GM12878 (cell line): ENCODE measurements around the gene TPP2. TPM values are rescaled to one million over a fixed set of nuclear protein-coding genes. Genes with fewer than 3 reads are reported as not detected.

Experiments
- ATAC-seq: fragments of 200-7000 bp; cut with Tn5 transposase; 3 replicates; pipeline ENCODE4 v1.9.1; 2020; ENCODE audit warnings: mild to moderate bottlenecking, moderate library complexity
- BruUV-seq: library from RNA; stranded (reverse); fragments of 400-500 nt; replicated peaks from 2 replicates; lab custom pipeline; 2021; lab: Mats Ljungman, UMichigan
- CTCF ChIA-PET: fragments of 300-600 bp; sonication (Branson Sonifier 250); formaldehyde crosslinking; extraction: SDS; loops from one replicate; lab custom pipeline; 2021; ENCODE audit warnings: inconsistent platforms; lab: Yijun Ruan, JAX
- POLR2A ChIA-PET: fragments of 350-600 bp; formaldehyde crosslinking; extraction: SDS; loops from one replicate; lab custom pipeline; 2021; ENCODE audit warnings: inconsistent platforms; lab: Charles Lee
- RAD21 ChIA-PET: fragments of 300-600 bp; sonication (Branson Sonifier 250); formaldehyde crosslinking; loops from one replicate; lab custom pipeline; 2023; ENCODE audit warnings: antibody characterized with exemption; ENCODE audit not compliant: unreplicated experiment; lab: Charles Lee
- SMC1A ChIA-PET: fragments of 300-600 bp; sonication (Branson Sonifier 250); formaldehyde crosslinking; loops from one replicate; lab custom pipeline; 2023; ENCODE audit not compliant: unreplicated experiment, uncharacterized antibody; lab: Charles Lee
- DNase-seq: peaks from one replicate; pipeline ENCODE4 v3.0.0-alpha.2; 2011; ENCODE audit warnings: low read depth, low spot score
- FAIRE-seq: peaks from 3 replicates; lab custom pipeline; 2011; peaks lifted over from hg19 to GRCh38; lab: Jason Lieb, UNC
- H2AFZ ChIP-seq: 2 replicates; pipeline ENCODE4 v1.6.0; 2011; ENCODE audit warnings: low read depth, low read length, control low read depth; ENCODE audit not compliant: control insufficient read depth
- H3K27ac ChIP-seq: 2 replicates; pipeline ENCODE4 v1.5.1; 2011; ENCODE audit warnings: control low read depth; ENCODE audit not compliant: control insufficient read depth, insufficient read depth
- H3K27me3 ChIP-seq, 2 experiments: replicated peaks in 1 of 2; 2 replicates each; pipeline versions ENCODE4 v1.6.0 to v1.6.1; 2011; ENCODE audit warnings: low read length in 1 of 2; ENCODE audit not compliant: control insufficient read depth in 2 of 2, insufficient read depth in 2 of 2
- H3K36me3 ChIP-seq, 2 experiments: 2 replicates each; pipeline ENCODE4 v1.5.1; 2011; ENCODE audit warnings: low read length in 1 of 2; ENCODE audit not compliant: control insufficient read depth in 2 of 2, insufficient read depth in 2 of 2
- H3K4me1 ChIP-seq: 2 replicates; pipeline ENCODE4 v1.6.1; 2011; ENCODE audit warnings: mild to moderate bottlenecking, low read length, moderate library complexity, mixed read lengths; ENCODE audit not compliant: control insufficient read depth, insufficient read depth
- H3K4me2 ChIP-seq: 2 replicates; pipeline ENCODE4 v1.6.0; 2011; ENCODE audit warnings: control low read depth; ENCODE audit not compliant: control insufficient read depth, insufficient read depth
- H3K4me3 ChIP-seq: fragments of 200-600 bp; sonication (generic); 2 replicates; pipeline ENCODE4 v1.5.1; 2016
- H3K79me2 ChIP-seq: 2 replicates; pipeline ENCODE4 v1.6.0; 2011; ENCODE audit warnings: low read length; ENCODE audit not compliant: control insufficient read depth, insufficient read depth
- H3K9ac ChIP-seq: 2 replicates; pipeline ENCODE4 v1.8.0; 2011; ENCODE audit warnings: low read length, control low read depth, mixed read lengths; ENCODE audit not compliant: control insufficient read depth, insufficient read depth
- H3K9me3 ChIP-seq: replicated peaks from 3 replicates; pipeline ENCODE4 v1.5.1; 2011; ENCODE audit warnings: mild to moderate bottlenecking, low read length; ENCODE audit not compliant: control insufficient read depth, insufficient read depth
- H4K20me1 ChIP-seq: 2 replicates; pipeline ENCODE4 v1.6.0; 2011; ENCODE audit not compliant: control insufficient read depth, insufficient read depth
- CBX3 ChIP-seq: fragments of 200-600 bp; sonication (generic); IDR thresholded peaks from 2 replicates; pipeline ENCODE4 v1.6.1; 2016; ENCODE audit warnings: low read depth, borderline replicate concordance
- E2F8 ChIP-seq: fragments of 450-650 bp; IDR thresholded peaks from 2 replicates; pipeline ENCODE4 v1.6.1; 2018; ENCODE audit warnings: mild to moderate bottlenecking, low read depth, moderate library complexity; ENCODE audit not compliant: partially characterized antibody
- IRF3 ChIP-seq: fragments of 450-650 bp; IDR thresholded peaks from 2 replicates; pipeline ENCODE4 v1.6.1; 2014; ENCODE audit warnings: mild to moderate bottlenecking
- MEF2B ChIP-seq: fragments of 450-650 bp; IDR thresholded peaks from 2 replicates; pipeline ENCODE4 v1.6.1; 2018; ENCODE audit warnings: mild to moderate bottlenecking, moderate library complexity; ENCODE audit not compliant: partially characterized antibody, poor library complexity, severe bottlenecking
- MTA2 ChIP-seq: fragments of 450-650 bp; IDR thresholded peaks from 2 replicates; pipeline ENCODE4 v1.6.1; 2016; ENCODE audit warnings: low read depth, mild to moderate bottlenecking, moderate library complexity
- PML ChIP-seq: IDR thresholded peaks from 2 replicates; pipeline ENCODE4 v1.6.1; 2012; ENCODE audit warnings: low read length, inconsistent platforms
- RUNX3 ChIP-seq: IDR thresholded peaks from 2 replicates; pipeline ENCODE4 v1.6.1; 2012; ENCODE audit warnings: low read length, inconsistent platforms
- SKIL ChIP-seq: fragments of 450-650 bp; IDR thresholded peaks from 2 replicates; pipeline ENCODE4 v1.6.1; 2017; ENCODE audit warnings: mild to moderate bottlenecking, low read depth, inconsistent platforms; ENCODE audit not compliant: poor library complexity, severe bottlenecking
- SUPT20H ChIP-seq: IDR thresholded peaks from 2 replicates; pipeline ENCODE4 v1.6.1; 2011; ENCODE audit warnings: low read depth, mild to moderate bottlenecking, low read length, moderate library complexity, borderline replicate concordance; ENCODE audit not compliant: control insufficient read depth
- ZBTB33 ChIP-seq: fragments of 450-650 bp; IDR thresholded peaks from 2 replicates; pipeline ENCODE4 v1.6.1; 2017; ENCODE audit warnings: mild to moderate bottlenecking
- ZNF687 ChIP-seq: fragments of 450-650 bp; IDR thresholded peaks from 2 replicates; pipeline ENCODE4 v1.6.1; 2017; ENCODE audit warnings: mild to moderate bottlenecking, moderate library complexity
- WGBS: methylation state at CpG from one replicate; pipeline ENCODE4 v1.1.6; 2016; ENCODE audit warnings: low lambda C conversion rate; ENCODE audit not compliant: insufficient replicate concordance, insufficient coverage; ENCODE audit errors: missing lambda C conversion rate; 5-methylcytosine and 5-hydroxymethylcytosine counted together
- in situ Hi-C: fragments of 300-500 bp; cut with MboI; formaldehyde crosslinking; loops from 9 replicates; pipeline ENCODE4 v1.14.3; 2018; ENCODE audit warnings: mixed read lengths
- intact Hi-C: fragments of 100-400 bp; cut with micrococcal nuclease; formaldehyde crosslinking; loops from one replicate; pipeline ENCODE4 v1.14.2; 2022; ENCODE audit not compliant: unreplicated experiment
- polyA plus RNA-seq, 11 experiments: library from polyadenylated mRNA; depleted of rRNA in 4 of 11; unstranded in 6 of 11; stranded (reverse) in 5 of 11; fragments of >200 nt; fragmentation: Nextera tagmentation in 4 of 11; fragmentation: Illumina TruSeq in 1 of 11; extraction: Ambion mirVana in 4 of 11; extraction: Trizol in 1 of 11; gene quantifications; 1 replicate in 1 of 11; 2 replicates in 10 of 11; pipeline versions ENCODE4 v1.2.1 to v1.2.3, GENCODE V29; 2011 to 2016; ENCODE audit warnings: inconsistent platforms in 2 of 11, missing spikeins in 2 of 11, low read depth in 1 of 11
- total RNA-seq, 4 experiments: library from RNA; depleted of rRNA in 3 of 4; stranded (reverse); fragments of >200 nt in 3 of 4; fragmentation: Illumina TruSeq in 1 of 4; extraction: Trizol in 1 of 4; gene quantifications; 2 replicates each; pipeline versions ENCODE4 v1.2.1 to v1.2.3, GENCODE V29; 2013 to 2021

The TPP2 gene
- total and polyA plus RNA-seq, 10 of the 15 experiments (the other 5 are each of a cell fraction or from before 2014, with no cell fraction given): 18.4 to 82.3 (median 55.4) TPM

GRCh38 chr13:102556806-102557205, 40.0 kb upstream of the TPP2 start:
- in situ Hi-C loops: loop anchor here (10.0 kb wide), 1 partner anchor 612 kb away; no protein-coding TSS in a partner anchor
- TF ChIP-seq SUPT20H (no peak), E2F8 (no peak), RUNX3 (no peak), ZBTB33 (no peak), MTA2 (no peak), ZNF687 (no peak), IRF3 (no peak), MEF2B (no peak), PML (no peak), CBX3 (no peak), SKIL (no peak)

More at GRCh38 chr13:102556806-102557205, 40.0 kb upstream of the TPP2 start:
- no peak overlapping the region for H3K9ac ChIP-seq
- H3K27me3 ChIP-seq: no peaks in the 10 kb centered on the region
- DNase-seq (no peak), ATAC-seq (no peak), FAIRE-seq (no peak)
- no peak overlapping the region for H2AFZ ChIP-seq
- ChIA-PET CTCF (interaction anchor here (1.2 to 3.1 kb wide), 10 partner anchors 16 to 1412 kb away, joined by 3 to 11 read pairs (median 6); no protein-coding TSS in a partner anchor), SMC1A (interaction anchor here (1.7 to 1.9 kb wide), 4 partner anchors 9 to 616 kb away, joined by 3 to 6 read pairs (median 4); no protein-coding TSS in a partner anchor), RAD21 (interaction anchor here (1.0 to 1.4 kb wide), 3 partner anchors 8 to 412 kb away, joined by 3 read pairs; no protein-coding TSS in a partner anchor), POLR2A (no interaction called here)
- no peak overlapping the region for H3K4me3 ChIP-seq
- WGBS: 55% methylated on average over 3 of the region's 3 CpGs
- intact Hi-C loops: loop anchor here (2.0 to 10.0 kb wide), 3 partner anchors 360 to 1412 kb away; no protein-coding TSS in a partner anchor
- no peaks in the 10 kb centered on the region for H3K4me1 ChIP-seq
- no peaks in the 10 kb centered on the region for H4K20me1 ChIP-seq
- H3K4me2 ChIP-seq: no peak overlapping the region
- H3K9me3 ChIP-seq: no peaks in the 10 kb centered on the region
- H3K27ac ChIP-seq: no peak overlapping the region
- H3K79me2 ChIP-seq: no peaks in the 10 kb centered on the region
- H3K36me3 ChIP-seq: no peaks in the 10 kb centered on the region
- no TSS peak for BruUV-seq
